WTC11 (cell line): Measurements from ENCODE around the gene PHC3.

Experiments used
- TP53 ChIP-seq: sonication (generic); formaldehyde crosslinking; IDR thresholded peaks from 2 replicates; pipeline ENCODE4 v1.8.1; 2023; ENCODE audit warnings: mild to moderate bottlenecking, missing genetic modification reagents
- TF ChIP-seq, protein P1 (sequence below): fragments of 200-600 bp; IDR thresholded peaks from 2 replicates; pipeline ENCODE4 v1.8.0; 2022; ENCODE audit warnings: antibody characterized with exemption
- TF ChIP-seq, protein P2 (sequence below): sonication (generic); formaldehyde crosslinking; IDR thresholded peaks from 2 replicates; pipeline ENCODE4 v1.8.1; 2023; ENCODE audit warnings: mild to moderate bottlenecking, missing genetic modification reagents, moderate library complexity

GRCh38 chr3:170205302-170205701 is 23.8 kb upstream of the PHC3 start:
- TF ChIP-seq, protein P1, sequence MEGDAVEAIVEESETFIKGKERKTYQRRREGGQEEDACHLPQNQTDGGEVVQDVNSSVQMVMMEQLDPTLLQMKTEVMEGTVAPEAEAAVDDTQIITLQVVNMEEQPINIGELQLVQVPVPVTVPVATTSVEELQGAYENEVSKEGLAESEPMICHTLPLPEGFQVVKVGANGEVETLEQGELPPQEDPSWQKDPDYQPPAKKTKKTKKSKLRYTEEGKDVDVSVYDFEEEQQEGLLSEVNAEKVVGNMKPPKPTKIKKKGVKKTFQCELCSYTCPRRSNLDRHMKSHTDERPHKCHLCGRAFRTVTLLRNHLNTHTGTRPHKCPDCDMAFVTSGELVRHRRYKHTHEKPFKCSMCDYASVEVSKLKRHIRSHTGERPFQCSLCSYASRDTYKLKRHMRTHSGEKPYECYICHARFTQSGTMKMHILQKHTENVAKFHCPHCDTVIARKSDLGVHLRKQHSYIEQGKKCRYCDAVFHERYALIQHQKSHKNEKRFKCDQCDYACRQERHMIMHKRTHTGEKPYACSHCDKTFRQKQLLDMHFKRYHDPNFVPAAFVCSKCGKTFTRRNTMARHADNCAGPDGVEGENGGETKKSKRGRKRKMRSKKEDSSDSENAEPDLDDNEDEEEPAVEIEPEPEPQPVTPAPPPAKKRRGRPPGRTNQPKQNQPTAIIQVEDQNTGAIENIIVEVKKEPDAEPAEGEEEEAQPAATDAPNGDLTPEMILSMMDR, result no peak
- TF ChIP-seq, protein P2, sequence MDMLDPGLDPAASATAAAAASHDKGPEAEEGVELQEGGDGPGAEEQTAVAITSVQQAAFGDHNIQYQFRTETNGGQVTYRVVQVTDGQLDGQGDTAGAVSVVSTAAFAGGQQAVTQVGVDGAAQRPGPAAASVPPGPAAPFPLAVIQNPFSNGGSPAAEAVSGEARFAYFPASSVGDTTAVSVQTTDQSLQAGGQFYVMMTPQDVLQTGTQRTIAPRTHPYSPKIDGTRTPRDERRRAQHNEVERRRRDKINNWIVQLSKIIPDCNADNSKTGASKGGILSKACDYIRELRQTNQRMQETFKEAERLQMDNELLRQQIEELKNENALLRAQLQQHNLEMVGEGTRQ (CRISPR knock-in tag), result no peak
- no peak for TF ChIP-seq TP53 (CRISPR knock-in tag)
